Measurements from ENCODE around the gene ESR1. TPM values are rescaled to one million over a fixed set of nuclear protein-coding genes. Genes with fewer than 3 reads are reported as not detected.

The ESR1 gene
- total and polyA plus RNA-seq, 4 donors, result 0.05 to 16.1 (median 6.3) TPM

DNA sequence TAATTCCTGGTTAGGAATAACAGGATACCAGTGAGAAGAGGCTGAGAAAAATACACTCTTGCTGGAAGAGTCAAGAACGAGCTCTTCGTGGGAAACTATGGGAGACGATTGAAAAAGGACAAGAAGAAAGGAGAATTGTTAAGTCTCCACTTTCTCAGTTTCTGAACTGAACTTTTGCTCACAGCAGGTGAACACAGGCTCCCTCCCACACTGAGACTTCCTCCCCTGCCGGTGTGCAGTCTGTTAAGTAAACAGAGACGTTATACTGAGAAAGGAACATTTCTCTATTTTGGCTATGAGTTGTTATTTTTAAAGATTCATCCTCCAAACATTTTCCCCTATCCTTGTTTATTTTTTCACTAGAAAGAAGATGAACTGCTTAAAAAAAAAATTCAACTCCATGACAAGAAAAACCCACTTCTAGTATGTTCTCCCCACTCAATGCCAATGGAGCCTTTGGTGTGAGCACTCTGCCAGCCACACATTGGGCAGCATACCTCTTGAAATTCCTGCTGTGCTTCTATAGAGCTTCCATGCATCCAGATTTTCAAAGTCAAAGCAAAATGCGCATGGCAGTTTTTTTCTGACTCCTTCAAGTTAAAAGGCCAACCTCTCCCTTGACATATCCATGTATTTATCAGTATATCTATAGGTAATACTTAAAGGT, 250.5 kb downstream of the ESR1 start:
- no peak overlapping the region for H3K9ac ChIP-seq (ENCODE audit: low read depth in 1 of 2, low read length in 2 of 2)
- peaks cover 0 to 11% (median 0%) of the 10 kb centered on the region in 4 donors for H3K36me3 ChIP-seq (ENCODE audit: control insufficient read depth in 4 of 4, insufficient read depth in 3 of 4, low read depth in 1 of 4, low read length in 3 of 4)
- DNase-seq (ENCODE audit: low spot score), result no peak
- H3K4me3 ChIP-seq (ENCODE audit: low read depth in 1 of 3, low read length in 3 of 3), result no peak overlapping the region
- WGBS, result 67% methylated on average over 6 of the region's 6 CpGs
- TF ChIP-seq FOXA2 (IDR thresholded peaks at IDR 0.05) (peak; percentile 44), FOXA1 (IDR thresholded peaks at IDR 0.05) (no peak)
- H3K27ac ChIP-seq (ENCODE audit: low read depth in 1 of 2, low read length in 2 of 2), result no peak overlapping the region
- no peaks in the 10 kb centered on the region for H3K9me3 ChIP-seq (ENCODE audit: control insufficient read depth in 4 of 4, low read length in 3 of 4)
- peaks cover 0 to 19% (median 13%) of the 10 kb centered on the region in 4 donors for H3K4me1 ChIP-seq (ENCODE audit: control insufficient read depth in 4 of 4, insufficient read depth in 4 of 4, low read length in 3 of 4)
- no peaks in the 10 kb centered on the region for H3K27me3 ChIP-seq (ENCODE audit: control insufficient read depth in 4 of 4, insufficient read depth in 4 of 4, low read length in 3 of 4)

DNA sequence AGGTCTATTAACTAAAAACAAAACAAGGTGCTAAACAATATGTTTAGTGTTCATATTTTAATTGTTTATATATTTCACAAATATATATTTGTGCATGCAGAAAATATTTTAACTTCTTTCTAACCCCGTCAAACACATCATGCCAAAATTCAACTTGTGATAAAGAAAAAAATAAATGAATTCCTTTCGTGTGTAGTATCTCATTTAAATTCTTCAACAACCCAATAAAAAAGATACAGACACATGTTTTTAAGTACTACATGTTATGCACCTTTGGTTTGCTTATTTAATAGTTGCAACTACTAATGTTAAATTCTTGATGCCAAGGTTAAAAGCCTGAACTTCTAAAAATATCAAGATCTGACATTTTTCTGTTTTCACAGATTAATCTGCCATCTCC, 252.4 kb downstream of the ESR1 start:
- H3K4me1 ChIP-seq (ENCODE audit: control insufficient read depth in 4 of 4, insufficient read depth in 4 of 4, low read length in 3 of 4), result peaks cover 2 to 29% (median 24%) of the 10 kb centered on the region in 4 donors
- TF ChIP-seq RXRA (IDR thresholded peaks at IDR 0.05), result no peak
- no peak for TF ChIP-seq TAF1 (conservative IDR thresholded peaks at IDR 0.05)
- no peak for TF ChIP-seq FOXA1 (IDR thresholded peaks at IDR 0.05)
- TF ChIP-seq, protein P1, sequence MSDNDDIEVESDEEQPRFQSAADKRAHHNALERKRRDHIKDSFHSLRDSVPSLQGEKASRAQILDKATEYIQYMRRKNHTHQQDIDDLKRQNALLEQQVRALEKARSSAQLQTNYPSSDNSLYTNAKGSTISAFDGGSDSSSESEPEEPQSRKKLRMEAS (IDR thresholded peaks at IDR 0.05), result no peak
- TF ChIP-seq GABPA (IDR thresholded peaks at IDR 0.05 in 1 of 2, conservative IDR thresholded peaks at IDR 0.05 in 1 of 2), result no peak
- TF ChIP-seq YY1 (IDR thresholded peaks at IDR 0.05), result no peak
- TF ChIP-seq SP1 (IDR thresholded peaks at IDR 0.05), result no peak
- no peak for TF ChIP-seq HNF4A (conservative IDR thresholded peaks at IDR 0.05)
- TF ChIP-seq JUND (IDR thresholded peaks at IDR 0.05), result no peak
- TF ChIP-seq, protein P2, sequence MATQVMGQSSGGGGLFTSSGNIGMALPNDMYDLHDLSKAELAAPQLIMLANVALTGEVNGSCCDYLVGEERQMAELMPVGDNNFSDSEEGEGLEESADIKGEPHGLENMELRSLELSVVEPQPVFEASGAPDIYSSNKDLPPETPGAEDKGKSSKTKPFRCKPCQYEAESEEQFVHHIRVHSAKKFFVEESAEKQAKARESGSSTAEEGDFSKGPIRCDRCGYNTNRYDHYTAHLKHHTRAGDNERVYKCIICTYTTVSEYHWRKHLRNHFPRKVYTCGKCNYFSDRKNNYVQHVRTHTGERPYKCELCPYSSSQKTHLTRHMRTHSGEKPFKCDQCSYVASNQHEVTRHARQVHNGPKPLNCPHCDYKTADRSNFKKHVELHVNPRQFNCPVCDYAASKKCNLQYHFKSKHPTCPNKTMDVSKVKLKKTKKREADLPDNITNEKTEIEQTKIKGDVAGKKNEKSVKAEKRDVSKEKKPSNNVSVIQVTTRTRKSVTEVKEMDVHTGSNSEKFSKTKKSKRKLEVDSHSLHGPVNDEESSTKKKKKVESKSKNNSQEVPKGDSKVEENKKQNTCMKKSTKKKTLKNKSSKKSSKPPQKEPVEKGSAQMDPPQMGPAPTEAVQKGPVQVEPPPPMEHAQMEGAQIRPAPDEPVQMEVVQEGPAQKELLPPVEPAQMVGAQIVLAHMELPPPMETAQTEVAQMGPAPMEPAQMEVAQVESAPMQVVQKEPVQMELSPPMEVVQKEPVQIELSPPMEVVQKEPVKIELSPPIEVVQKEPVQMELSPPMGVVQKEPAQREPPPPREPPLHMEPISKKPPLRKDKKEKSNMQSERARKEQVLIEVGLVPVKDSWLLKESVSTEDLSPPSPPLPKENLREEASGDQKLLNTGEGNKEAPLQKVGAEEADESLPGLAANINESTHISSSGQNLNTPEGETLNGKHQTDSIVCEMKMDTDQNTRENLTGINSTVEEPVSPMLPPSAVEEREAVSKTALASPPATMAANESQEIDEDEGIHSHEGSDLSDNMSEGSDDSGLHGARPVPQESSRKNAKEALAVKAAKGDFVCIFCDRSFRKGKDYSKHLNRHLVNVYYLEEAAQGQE (IDR thresholded peaks at IDR 0.05), result no peak
- no peak for TF ChIP-seq FOXA2 (IDR thresholded peaks at IDR 0.05)
- no peak for TF ChIP-seq EGR1 (IDR thresholded peaks at IDR 0.05; ENCODE audit: low read depth in 2 of 2)
- no peak for TF ChIP-seq NR2F2 (IDR thresholded peaks at IDR 0.05)
- TF ChIP-seq, protein P3, sequence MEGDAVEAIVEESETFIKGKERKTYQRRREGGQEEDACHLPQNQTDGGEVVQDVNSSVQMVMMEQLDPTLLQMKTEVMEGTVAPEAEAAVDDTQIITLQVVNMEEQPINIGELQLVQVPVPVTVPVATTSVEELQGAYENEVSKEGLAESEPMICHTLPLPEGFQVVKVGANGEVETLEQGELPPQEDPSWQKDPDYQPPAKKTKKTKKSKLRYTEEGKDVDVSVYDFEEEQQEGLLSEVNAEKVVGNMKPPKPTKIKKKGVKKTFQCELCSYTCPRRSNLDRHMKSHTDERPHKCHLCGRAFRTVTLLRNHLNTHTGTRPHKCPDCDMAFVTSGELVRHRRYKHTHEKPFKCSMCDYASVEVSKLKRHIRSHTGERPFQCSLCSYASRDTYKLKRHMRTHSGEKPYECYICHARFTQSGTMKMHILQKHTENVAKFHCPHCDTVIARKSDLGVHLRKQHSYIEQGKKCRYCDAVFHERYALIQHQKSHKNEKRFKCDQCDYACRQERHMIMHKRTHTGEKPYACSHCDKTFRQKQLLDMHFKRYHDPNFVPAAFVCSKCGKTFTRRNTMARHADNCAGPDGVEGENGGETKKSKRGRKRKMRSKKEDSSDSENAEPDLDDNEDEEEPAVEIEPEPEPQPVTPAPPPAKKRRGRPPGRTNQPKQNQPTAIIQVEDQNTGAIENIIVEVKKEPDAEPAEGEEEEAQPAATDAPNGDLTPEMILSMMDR (IDR thresholded peaks at IDR 0.05; ENCODE audit: low read depth, low read length, missing input control), result no peak
- TF ChIP-seq HNF4G (IDR thresholded peaks at IDR 0.05), result no peak
- TF ChIP-seq, protein P4, sequence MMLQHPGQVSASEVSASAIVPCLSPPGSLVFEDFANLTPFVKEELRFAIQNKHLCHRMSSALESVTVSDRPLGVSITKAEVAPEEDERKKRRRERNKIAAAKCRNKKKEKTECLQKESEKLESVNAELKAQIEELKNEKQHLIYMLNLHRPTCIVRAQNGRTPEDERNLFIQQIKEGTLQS (IDR thresholded peaks at IDR 0.05), result no peak
- WGBS, result 94% methylated on average over 2 of the region's 2 CpGs

More for the DNA sequence above, 252.4 kb downstream of the ESR1 start:
- H3K36me3 ChIP-seq (ENCODE audit: control insufficient read depth in 4 of 4, insufficient read depth in 3 of 4, low read depth in 1 of 4, low read length in 3 of 4), result peaks cover 0 to 12% (median 0%) of the 10 kb centered on the region in 4 donors
- no peaks in the 10 kb centered on the region for H3K27me3 ChIP-seq (ENCODE audit: control insufficient read depth in 4 of 4, insufficient read depth in 4 of 4, low read length in 3 of 4)
- H3K9me3 ChIP-seq (ENCODE audit: control insufficient read depth in 4 of 4, low read length in 3 of 4), result no peaks in the 10 kb centered on the region
- no peak for DNase-seq (ENCODE audit: low spot score)
- no peak overlapping the region for H3K27ac ChIP-seq (ENCODE audit: low read depth in 1 of 2, low read length in 2 of 2)
- H3K9ac ChIP-seq (ENCODE audit: low read depth in 1 of 2, low read length in 2 of 2), result no peak overlapping the region
- no peak overlapping the region for H3K4me3 ChIP-seq (ENCODE audit: low read depth in 1 of 3, low read length in 3 of 3)
